HG03196 (cell line): ENCODE measurements around the gene TPD52L2.
"Not testable (repeated sequence)": the region's sequence is repeated elsewhere in the genome, so short reads cannot be mapped to it uniquely, and the experiment has no call there.

ENCODE experiments used
- ATAC-seq: cut with Tn5 transposase; IDR thresholded peaks from one replicate; pipeline ENCODE4 v1.9.1; 2021; ENCODE audit not compliant: unreplicated experiment

The TPD52L2 gene

DNA sequence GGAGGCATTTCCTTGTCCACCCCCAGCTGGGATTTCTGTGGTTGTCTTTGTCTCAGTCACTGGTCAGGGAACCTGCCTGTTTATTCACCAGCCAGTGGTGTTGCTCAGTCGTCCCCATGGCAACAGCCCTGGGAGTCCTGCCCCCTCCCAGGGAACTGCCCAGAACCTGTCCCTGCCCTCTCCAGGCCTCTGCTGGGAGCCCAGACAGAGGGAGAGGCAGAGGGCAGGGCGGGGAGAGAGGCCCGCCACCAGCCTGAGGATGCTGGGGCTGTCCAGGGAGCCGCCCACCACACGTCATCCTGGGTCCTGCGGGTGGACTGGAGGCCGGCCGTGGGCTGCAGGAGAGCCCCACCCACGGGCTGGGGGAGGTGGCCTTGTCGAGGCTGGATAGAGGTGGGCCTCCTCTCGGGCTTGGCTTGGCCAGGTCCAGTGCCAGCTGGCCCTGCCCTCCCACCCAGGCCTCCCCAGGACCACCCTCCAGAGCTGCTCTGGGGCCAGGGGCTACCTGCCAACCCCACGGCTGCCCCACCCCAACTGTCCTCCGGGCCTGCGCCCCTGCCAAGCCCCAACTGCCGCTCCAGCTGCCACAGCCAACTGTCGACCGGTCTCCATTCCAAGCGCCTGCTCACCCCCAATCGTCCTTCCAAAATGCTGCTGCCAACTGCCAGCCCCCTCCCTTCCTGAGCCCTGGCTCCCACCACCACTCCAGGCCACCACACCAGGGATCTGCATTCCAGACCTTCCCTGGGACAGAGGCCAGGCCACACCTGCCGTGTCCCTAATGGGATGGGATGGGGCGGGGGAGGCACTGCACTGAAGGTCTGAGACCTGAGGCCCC is 29.8 kb upstream of the TPD52L2 start:
- no peak for ATAC-seq

DNA sequence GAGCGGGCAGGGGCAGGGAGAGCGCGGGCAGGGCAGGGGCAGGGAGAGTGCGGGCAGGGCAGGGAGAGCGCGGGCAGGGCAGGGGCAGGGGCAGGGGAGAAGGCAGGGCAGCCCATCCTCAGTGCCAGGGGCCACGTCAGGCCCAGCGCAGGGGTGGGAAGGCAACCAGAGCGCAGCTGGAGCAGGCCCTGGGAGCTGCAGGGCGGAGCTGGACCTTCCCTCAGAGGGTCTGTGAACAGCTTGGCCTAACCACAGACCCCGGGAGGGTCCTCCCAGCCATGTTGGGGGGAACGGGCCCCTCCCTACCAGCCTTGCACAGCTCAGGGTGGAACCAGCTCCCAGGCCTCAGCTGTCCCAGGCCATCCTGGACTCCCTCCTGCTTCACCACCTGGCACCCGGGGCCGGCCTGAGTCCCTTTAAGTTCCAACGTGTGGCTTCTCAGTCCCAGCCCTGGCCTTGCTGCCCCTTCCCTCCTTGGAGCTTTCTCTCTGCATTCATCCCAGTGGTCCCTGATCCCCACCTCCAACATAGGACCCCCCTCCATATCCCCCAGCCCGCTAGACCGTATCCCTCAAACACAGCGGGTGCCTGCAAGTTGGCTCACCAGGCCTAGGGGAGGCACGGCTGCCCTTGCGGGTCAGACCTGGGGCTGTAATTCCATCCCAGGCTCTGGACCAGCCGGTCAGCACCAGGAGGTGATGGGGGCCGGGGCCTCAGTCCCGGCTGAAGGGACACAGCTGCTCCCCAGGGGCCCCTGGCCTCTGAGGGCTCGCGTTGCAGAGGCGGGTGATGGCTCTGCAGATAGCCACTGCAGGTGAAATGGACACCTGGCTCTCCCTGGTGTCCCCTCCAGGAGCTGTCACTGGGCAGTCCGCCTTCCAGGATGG is 28.4 kb upstream of the TPD52L2 start:
- no peak for ATAC-seq

- ATAC-seq, result no peak
Measured at GRCh38 chr20:63837479-63837878, 27.6 kb upstream of the TPD52L2 start.

DNA sequence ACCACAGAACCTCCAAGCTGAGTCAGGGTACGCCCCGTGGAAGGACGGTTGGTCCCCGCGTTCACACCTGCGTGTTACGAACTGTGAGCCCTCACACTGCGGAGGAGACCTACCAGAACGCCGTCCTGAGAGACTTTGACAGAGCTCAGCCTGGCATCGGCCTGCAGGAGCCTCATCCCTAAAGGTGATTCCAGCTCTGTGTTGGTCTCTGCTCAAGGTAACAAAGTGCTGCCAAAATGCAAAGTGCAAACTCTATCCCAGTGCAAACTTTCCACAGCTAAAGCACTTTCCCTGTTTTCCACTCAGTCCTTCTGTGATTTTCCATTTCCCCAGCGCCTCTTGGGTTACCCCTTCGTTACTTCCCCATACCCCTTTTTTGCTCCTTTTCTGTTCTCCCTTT is 25.4 kb upstream of the TPD52L2 start:
- no peak for ATAC-seq

- ATAC-seq, result no peak
Measured at GRCh38 chr20:63840405-63840828, 24.7 kb upstream of the TPD52L2 start.

DNA sequence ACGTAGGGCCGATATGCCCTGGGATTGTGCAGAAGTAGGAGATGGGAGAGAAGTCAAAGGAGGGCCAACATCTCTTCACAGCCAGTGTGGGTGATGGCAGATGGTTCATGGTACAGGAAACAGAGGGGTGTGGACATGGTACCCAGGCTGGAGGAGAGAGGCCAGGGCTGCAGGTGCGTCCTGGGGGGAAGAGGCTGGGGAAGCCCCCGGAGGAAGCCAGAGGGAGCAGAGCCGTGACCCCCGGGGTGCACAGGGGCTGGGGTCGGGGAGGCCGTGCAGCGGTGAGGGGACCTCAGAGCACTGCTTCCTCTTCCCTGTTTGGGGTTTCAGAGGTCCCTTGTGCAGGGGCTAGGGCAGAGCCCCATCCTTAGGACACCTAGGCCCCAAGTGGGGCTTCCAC is 22.8 kb upstream of the TPD52L2 start:
- ATAC-seq, result no peak

- ATAC-seq, result no peak
Measured at GRCh38 chr20:63843222-63843621, 21.8 kb upstream of the TPD52L2 start.

DNA sequence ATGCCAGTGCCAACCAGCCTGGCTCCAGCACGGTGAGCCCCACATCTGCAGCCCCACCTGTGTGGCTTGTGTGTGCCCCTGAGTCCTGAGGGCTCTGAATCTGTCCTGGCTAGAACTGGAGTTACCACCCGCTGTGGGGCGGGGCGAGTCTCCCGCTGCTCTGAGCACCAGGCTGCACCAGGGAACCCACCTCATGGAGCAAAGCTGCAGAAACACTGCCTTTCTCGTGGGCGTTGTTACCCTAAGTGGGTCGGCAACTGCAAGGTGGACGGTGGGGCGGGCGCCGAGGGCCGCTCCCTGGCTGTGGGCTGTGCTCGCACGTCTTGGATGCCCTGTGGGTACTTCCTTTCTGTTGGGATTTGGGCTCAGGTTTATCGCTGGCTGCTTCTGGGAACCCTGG is 21.3 kb upstream of the TPD52L2 start:
- ATAC-seq, result no peak

- no peak for ATAC-seq
Measured at GRCh38 chr20:63844511-63844991, 20.5 kb upstream of the TPD52L2 start.

DNA sequence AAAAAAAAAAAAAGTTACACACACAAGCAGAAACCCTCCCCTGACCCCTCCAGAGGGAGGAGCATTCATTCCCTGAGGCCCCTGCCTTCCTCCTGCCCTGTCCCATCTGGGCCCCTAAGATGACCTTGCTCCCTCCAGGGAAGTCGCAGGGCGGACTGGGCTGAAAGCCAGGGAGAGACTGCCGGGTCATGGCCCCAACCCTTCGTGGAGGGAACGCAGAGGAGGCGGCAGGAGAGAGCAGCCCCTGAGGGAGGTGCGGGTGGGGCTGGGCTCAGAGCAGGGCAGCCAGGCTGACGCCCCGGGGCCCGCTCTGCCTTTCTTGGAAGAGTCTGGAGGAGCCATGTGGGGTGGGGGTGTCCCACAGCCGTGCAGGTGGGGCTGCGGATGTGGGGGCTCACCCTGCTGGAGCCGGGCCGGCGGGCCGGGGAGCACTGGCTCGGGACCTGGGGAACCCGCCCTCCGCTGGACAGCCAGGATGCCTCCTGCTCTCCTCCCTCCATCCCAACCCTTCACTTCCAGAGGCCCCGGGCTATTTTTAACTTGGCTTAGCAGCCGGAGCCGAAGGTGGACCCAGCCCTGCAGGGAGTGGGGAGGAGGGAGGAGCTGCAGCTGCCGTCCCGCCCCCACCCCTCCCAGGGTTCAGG is 18.8 kb upstream of the TPD52L2 start:
- no peak for ATAC-seq

DNA sequence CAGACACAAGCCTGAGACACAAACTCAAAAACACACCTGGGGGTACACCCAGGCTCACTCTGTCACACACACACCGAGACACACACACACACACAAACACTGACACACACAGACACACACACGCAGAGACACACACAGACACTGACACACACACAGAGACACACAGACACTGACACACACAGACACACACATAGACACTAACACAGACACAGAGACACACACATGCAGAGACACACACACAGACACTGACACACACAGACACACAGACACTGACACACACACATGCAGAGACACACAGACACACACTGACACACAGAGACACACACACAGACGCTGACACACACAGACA is 18.2 kb upstream of the TPD52L2 start:
- ATAC-seq, result no peak

- no peak for ATAC-seq
Measured at GRCh38 chr20:63847237-63848002, 17.6 kb upstream of the TPD52L2 start.

- ATAC-seq, result no peak
Measured at GRCh38 chr20:63848003-63848911, 16.8 kb upstream of the TPD52L2 start.

DNA sequence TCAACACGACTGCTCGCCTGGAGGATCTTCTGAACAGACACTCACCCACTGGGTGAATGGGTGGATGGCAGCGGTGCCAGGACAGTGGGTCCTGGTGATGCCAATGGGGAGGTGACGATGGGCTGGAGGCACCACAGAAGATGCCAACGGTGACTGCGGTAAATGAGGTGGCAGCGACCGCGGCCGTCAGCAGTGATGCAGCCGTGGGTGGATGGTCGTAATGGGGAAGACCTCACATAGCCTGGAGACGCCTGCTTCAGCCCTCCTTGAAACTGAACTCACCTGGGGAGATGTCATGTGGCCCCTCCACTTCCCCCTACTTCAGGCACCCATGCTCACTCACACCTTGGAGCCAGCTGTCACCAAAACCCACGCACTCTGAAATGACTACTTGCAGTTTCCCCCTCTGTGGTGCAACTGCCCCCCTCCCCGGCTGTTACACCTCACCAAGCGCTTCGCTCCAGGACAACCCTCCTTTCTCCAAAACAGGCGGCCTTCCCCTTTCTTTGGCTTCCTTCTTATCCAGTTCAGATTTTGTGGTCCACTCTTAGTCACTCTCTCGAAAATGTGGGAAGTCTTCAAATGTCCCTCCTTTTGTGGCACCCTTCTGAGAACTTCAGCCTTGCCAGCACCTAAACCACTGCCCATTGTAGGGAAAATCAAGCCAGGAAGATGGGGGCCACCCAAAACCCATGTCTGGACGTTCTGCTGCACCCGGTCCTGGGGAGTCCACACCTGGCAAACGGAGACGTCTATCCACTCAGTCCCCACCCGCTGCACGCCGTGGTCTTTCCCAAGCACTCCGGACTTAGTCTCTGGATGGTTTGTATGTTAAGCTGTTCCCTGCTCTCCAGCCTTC is 14.2 kb upstream of the TPD52L2 start:
- ATAC-seq, result peak; percentile 68

DNA sequence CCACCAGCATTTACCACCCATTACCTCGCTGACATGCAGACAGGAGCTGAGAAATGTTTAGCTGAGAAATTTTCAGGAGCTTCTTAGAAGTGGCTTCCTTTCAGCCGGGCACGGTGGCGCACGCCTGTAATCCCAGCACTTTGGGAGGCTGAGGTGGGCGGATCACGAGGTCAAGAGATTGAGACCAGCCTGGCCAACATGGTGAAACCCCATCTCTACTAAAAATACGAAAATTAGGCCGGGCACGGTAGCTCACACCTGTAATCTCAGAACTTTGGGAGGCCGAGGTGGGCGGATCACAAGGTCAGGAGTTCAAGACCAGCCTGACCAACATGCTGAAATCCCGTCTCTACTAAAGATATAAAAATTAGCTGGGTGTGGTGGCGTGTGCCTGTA is 13.5 kb upstream of the TPD52L2 start:
- not testable (repeated sequence) for ATAC-seq

DNA sequence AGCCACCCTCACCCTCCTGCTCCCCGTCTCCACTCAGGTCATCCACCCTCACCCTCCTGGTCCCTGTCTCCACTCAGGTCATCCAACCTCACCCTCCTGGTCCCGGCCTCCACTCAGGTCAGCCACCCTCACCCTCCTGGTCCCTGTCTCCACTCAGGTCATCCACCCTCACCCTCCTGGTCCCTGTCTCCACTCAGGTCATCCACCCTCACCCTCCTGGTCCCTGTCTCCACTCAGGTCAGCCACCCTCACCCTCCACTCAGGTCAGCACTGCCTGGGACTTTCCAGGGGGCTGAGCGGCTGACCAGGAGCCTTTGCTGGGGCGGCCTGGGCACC is 11.4 kb upstream of the TPD52L2 start:
- ATAC-seq, result not testable (repeated sequence)

GRCh38 chr20:63854069-63854765 is 10.9 kb upstream of the TPD52L2 start:
- no peak for ATAC-seq

DNA sequence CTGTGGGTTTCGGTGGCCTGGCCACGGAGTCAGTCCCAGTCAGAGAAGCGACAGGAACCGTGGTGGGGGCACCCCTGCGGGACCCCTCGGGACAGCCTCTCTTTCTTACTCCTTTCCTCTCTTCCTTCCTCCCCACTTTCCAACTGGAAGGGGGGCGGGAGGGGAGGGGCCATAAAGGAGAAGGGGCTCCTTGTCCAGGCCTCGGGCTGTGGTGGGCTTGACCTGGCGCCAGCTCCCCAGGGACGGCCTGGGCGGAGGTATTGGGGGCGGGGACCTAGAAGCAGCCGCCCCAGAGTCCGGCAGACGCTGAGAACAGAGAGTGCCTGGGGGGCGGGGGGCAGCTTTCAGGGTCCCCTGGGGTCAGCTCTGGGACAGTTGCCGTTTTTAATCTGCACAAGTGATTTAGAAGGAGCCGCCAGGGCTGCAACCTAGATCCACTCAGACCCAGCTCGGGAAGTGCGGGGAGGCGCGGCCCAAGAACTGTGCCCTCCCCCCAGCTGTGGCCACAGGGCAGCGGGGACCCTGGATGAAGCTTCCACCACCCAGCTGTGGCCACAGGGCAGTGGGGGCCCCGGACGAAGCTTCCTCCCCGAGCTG is 10.2 kb upstream of the TPD52L2 start:
- ATAC-seq, result no peak
